HepG2 (cell line): ENCODE measurements around the gene SH2D2A. TPM values are rescaled to one million over a fixed set of nuclear protein-coding genes. Genes with fewer than 3 reads are reported as not detected.
A peak's percentile ranks its signal among the peaks of the same experiment; 100 is the strongest.

Experiments
- KAT8 ChIP-seq: IDR thresholded peaks from 2 replicates; pipeline ENCODE4 v1.6.1; 2016; ENCODE audit warnings: missing genetic modification reagents, missing compliant biosample characterization
- LCORL ChIP-seq, 2 experiments: fragments of 450-650 bp in 1 of 2; sonication (generic) in 1 of 2; formaldehyde crosslinking in 1 of 2; IDR thresholded peaks; 2 replicates each; pipeline versions ENCODE4 v1.5.0 to v1.6.1; 2017 to 2020; ENCODE audit warnings: antibody characterized with exemption in 1 of 2, missing genetic modification reagents in 1 of 2
- MEIS2 ChIP-seq: sonication (generic); formaldehyde crosslinking; IDR thresholded peaks from 2 replicates; pipeline ENCODE4 v1.9.0; 2021; ENCODE audit warnings: mild to moderate bottlenecking, missing genetic modification reagents
- NBN ChIP-seq: fragments of 450-650 bp; conservative IDR thresholded peaks from 2 replicates; pipeline ENCODE4 v1.6.1; 2017
- NCOA2 ChIP-seq: sonication (generic); formaldehyde crosslinking; IDR thresholded peaks from 2 replicates; pipeline ENCODE4 v1.8.0; 2022; ENCODE audit warnings: inconsistent platforms
- NFIB ChIP-seq: sonication (generic); formaldehyde crosslinking; IDR thresholded peaks from 2 replicates; pipeline ENCODE4 v1.9.0; 2021; ENCODE audit warnings: missing genetic modification reagents, mild to moderate bottlenecking, borderline replicate concordance
- NFKBIZ ChIP-seq: IDR thresholded peaks from 2 replicates; pipeline ENCODE4 v1.6.1; 2018; ENCODE audit warnings: missing genetic modification reagents, missing compliant biosample characterization
- PAWR ChIP-seq: sonication (generic); formaldehyde crosslinking; IDR thresholded peaks from 2 replicates; pipeline ENCODE4 v1.4.0; 2020; ENCODE audit warnings: missing genetic modification reagents, mild to moderate bottlenecking, borderline replicate concordance
- PHF5A ChIP-seq: IDR thresholded peaks from one replicate; pipeline ENCODE4 v1.6.1; 2018; ENCODE audit warnings: low read depth, missing genetic modification reagents; ENCODE audit not compliant: unreplicated experiment
- RFX3 ChIP-seq: IDR thresholded peaks from 2 replicates; pipeline ENCODE4 v1.6.1; 2016; ENCODE audit warnings: missing biosample characterization, missing genetic modification reagents
- RNF2 ChIP-seq: fragments of 450-650 bp; conservative IDR thresholded peaks from 2 replicates; pipeline ENCODE4 v1.6.1; 2016; ENCODE audit warnings: low read depth
- RORA ChIP-seq: sonication (generic); formaldehyde crosslinking; IDR thresholded peaks from 2 replicates; pipeline ENCODE4 v1.5.0; 2020; ENCODE audit warnings: mild to moderate bottlenecking, missing genetic modification reagents, moderate library complexity
- TBX2 ChIP-seq: sonication (generic); formaldehyde crosslinking; IDR thresholded peaks from 2 replicates; pipeline ENCODE4 v1.5.0; 2020; ENCODE audit warnings: missing genetic modification reagents, mild to moderate bottlenecking, borderline replicate concordance
- ZFP36L2 ChIP-seq: sonication (generic); formaldehyde crosslinking; IDR thresholded peaks from 2 replicates; pipeline ENCODE4 v1.4.0; 2020; ENCODE audit warnings: missing genetic modification reagents
- ZFP37 ChIP-seq: sonication (generic); formaldehyde crosslinking; IDR thresholded peaks from 2 replicates; pipeline ENCODE4 v1.4.0; 2020; ENCODE audit warnings: missing genetic modification reagents, borderline replicate concordance
- ZNF160 ChIP-seq: sonication (generic); formaldehyde crosslinking; IDR thresholded peaks from 2 replicates; pipeline ENCODE4 v1.8.0; 2022; ENCODE audit warnings: mild to moderate bottlenecking, inconsistent platforms, missing genetic modification reagents
- ZNF20 ChIP-seq: sonication (generic); formaldehyde crosslinking; IDR thresholded peaks from 2 replicates; pipeline ENCODE4 v1.4.0; 2020; ENCODE audit warnings: mild to moderate bottlenecking, moderate library complexity, missing genetic modification reagents
- ZNF367 ChIP-seq: sonication (generic); formaldehyde crosslinking; IDR thresholded peaks from 2 replicates; pipeline ENCODE4 v1.4.0; 2020; ENCODE audit warnings: missing genetic modification reagents, borderline replicate concordance
- ZNF556 ChIP-seq: sonication (generic); formaldehyde crosslinking; IDR thresholded peaks from 2 replicates; pipeline ENCODE4 v1.4.0; 2020; ENCODE audit warnings: mild to moderate bottlenecking, missing genetic modification reagents, borderline replicate concordance
- ZNF746 ChIP-seq: sonication (generic); formaldehyde crosslinking; IDR thresholded peaks from 2 replicates; pipeline ENCODE4 v1.8.0; 2022; ENCODE audit warnings: mild to moderate bottlenecking, missing genetic modification reagents
- ZZZ3 ChIP-seq: sonication (generic); formaldehyde crosslinking; IDR thresholded peaks from 2 replicates; pipeline ENCODE4 v1.4.0; 2020; ENCODE audit warnings: missing genetic modification reagents, mild to moderate bottlenecking, borderline replicate concordance
- polyA plus RNA-seq, 8 experiments: library from polyadenylated mRNA; depleted of rRNA in 3 of 8; stranded (reverse) in 7 of 8; unstranded in 1 of 8; fragments of >200 nt; fragmentation: Illumina TruSeq in 4 of 8; extraction: Trizol in 4 of 8; gene quantifications; 2 replicates each; pipeline versions ENCODE4 v1.2.1 to v1.2.3, GENCODE V29; 2011 to 2016; ENCODE audit warnings: low read depth in 4 of 8, missing spikeins in 1 of 8, mixed read lengths in 1 of 8; ENCODE audit not compliant: insufficient read depth in 1 of 8
- total RNA-seq, 5 experiments: library from RNA; depleted of rRNA; stranded (reverse); fragments of >200 nt; fragmentation: Illumina TruSeq; extraction: Trizol; gene quantifications; 2 replicates each; pipeline ENCODE4 v1.2.3, GENCODE V29; 2016; ENCODE audit warnings: low read depth in 1 of 5
- TF ChIP-seq, protein P1 (sequence below): sonication (generic); formaldehyde crosslinking; IDR thresholded peaks from 2 replicates; pipeline ENCODE4 v1.5.1; 2020; ENCODE audit warnings: missing genetic modification reagents, mild to moderate bottlenecking, borderline replicate concordance
- TF ChIP-seq, protein P2 (sequence below): sonication (generic); formaldehyde crosslinking; IDR thresholded peaks from 2 replicates; pipeline ENCODE4 v1.4.0; 2020; ENCODE audit warnings: mild to moderate bottlenecking, missing genetic modification reagents
- TF ChIP-seq, protein P3 (sequence below): sonication (generic); formaldehyde crosslinking; IDR thresholded peaks from 2 replicates; pipeline ENCODE4 v1.5.0; 2020; ENCODE audit warnings: missing genetic modification reagents, mild to moderate bottlenecking, borderline replicate concordance
- TF ChIP-seq, protein P4 (sequence below): sonication (generic); formaldehyde crosslinking; IDR thresholded peaks from 2 replicates; pipeline ENCODE4 v1.5.1; 2020; ENCODE audit warnings: mild to moderate bottlenecking, moderate library complexity, missing genetic modification reagents

The SH2D2A gene
- total and polyA plus RNA-seq, 2 of the 13 experiments (the other 11 are each of a cell fraction or from before 2014, with no cell fraction given), result 0.57 to 0.73 TPM

DNA sequence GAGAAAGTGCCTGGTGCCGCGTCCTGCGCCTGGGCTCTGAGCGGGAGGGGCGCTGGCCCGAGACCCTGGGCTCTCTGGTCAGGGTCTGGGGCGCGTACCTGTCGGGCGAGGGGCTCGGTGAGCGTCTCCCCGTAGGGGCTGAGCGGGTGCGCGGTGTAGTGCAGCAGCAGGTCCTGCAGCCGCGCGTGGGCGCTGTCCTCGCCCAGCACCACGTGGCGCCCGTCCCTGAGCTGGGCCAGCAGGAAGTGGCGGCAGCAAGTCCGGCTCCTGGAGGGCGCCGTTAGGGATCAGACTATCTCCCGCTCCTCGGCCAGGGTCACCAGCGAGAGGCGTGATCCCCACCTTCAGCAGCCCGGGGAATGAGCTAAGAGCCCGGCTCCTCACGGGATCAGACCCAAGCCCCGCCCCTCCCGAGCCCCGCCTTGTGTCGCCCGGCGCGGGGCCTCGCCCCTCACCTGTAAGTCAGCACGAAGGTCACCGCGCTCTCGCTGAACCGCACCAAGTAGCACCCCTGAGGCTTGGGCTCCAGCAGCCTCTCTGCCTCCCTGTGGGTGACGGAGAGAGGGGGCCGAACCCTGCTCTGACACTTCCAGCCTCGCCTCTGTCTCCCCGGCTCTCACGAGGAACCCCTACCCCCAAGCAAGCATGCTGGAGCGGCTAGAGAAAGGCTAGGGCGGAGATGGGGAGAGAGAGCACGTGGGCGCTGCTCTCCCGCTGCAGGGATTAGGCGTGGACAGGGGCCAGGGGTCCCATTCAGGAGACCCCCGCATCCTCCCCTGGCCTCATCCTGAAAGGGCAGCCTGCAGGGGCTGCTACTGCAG, 2.7 kb downstream of the SH2D2A start (continued):
- TF ChIP-seq, protein P1, sequence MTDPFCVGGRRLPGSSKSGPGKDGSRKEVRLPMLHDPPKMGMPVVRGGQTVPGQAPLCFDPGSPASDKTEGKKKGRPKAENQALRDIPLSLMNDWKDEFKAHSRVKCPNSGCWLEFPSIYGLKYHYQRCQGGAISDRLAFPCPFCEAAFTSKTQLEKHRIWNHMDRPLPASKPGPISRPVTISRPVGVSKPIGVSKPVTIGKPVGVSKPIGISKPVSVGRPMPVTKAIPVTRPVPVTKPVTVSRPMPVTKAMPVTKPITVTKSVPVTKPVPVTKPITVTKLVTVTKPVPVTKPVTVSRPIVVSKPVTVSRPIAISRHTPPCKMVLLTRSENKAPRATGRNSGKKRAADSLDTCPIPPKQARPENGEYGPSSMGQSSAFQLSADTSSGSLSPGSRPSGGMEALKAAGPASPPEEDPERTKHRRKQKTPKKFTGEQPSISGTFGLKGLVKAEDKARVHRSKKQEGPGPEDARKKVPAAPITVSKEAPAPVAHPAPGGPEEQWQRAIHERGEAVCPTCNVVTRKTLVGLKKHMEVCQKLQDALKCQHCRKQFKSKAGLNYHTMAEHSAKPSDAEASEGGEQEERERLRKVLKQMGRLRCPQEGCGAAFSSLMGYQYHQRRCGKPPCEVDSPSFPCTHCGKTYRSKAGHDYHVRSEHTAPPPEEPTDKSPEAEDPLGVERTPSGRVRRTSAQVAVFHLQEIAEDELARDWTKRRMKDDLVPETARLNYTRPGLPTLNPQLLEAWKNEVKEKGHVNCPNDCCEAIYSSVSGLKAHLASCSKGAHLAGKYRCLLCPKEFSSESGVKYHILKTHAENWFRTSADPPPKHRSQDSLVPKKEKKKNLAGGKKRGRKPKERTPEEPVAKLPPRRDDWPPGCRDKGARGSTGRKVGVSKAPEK (CRISPR knock-in tag), result no peak
- TF ChIP-seq KAT8 (CRISPR knock-in tag) (peak; percentile 83; the same call in 1 of the 2 replicates), ZNF746 (no peak), ZNF556 (peak; percentile 67; the same call in 1 of the 2 replicates), PAWR (CRISPR knock-in tag) (peak; percentile 95), ZNF160 (CRISPR knock-in tag) (0 out of 2 replicates have a peak, but pooled peaks have one; percentile 18), ZFP36L2 (CRISPR knock-in tag) (no peak), NFKBIZ (CRISPR knock-in tag) (no peak), NCOA2 (CRISPR knock-in tag) (no peak), MEIS2 (CRISPR knock-in tag) (peak; percentile 74; the same call in 1 of the 2 replicates), ZNF367 (CRISPR knock-in tag) (peak; percentile 46; the same call in 1 of the 2 replicates), ZFP37 (peak; percentile 62; the same call in 1 of the 2 replicates), RORA (CRISPR knock-in tag) (no peak), LCORL (IDR thresholded peaks at IDR 0.05) (no peak), LCORL (CRISPR knock-in tag; IDR thresholded peaks at IDR 0.05) (peak; percentile 69; the same call in 1 of the 2 replicates), RFX3 (CRISPR knock-in tag) (no peak), NFIB (no peak), RNF2 (peak; percentile 95), ZNF20 (CRISPR knock-in tag) (no peak), ZZZ3 (peak; percentile 56; the same call in 1 of the 2 replicates), NBN (no peak), TBX2 (CRISPR knock-in tag) (peak; percentile 91), PHF5A (CRISPR knock-in tag) (no peak)
- TF ChIP-seq, protein P2, sequence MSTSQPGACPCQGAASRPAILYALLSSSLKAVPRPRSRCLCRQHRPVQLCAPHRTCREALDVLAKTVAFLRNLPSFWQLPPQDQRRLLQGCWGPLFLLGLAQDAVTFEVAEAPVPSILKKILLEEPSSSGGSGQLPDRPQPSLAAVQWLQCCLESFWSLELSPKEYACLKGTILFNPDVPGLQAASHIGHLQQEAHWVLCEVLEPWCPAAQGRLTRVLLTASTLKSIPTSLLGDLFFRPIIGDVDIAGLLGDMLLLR (CRISPR knock-in tag), result peak; percentile 91
- TF ChIP-seq, protein P3, sequence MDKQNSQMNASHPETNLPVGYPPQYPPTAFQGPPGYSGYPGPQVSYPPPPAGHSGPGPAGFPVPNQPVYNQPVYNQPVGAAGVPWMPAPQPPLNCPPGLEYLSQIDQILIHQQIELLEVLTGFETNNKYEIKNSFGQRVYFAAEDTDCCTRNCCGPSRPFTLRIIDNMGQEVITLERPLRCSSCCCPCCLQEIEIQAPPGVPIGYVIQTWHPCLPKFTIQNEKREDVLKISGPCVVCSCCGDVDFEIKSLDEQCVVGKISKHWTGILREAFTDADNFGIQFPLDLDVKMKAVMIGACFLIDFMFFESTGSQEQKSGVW (CRISPR knock-in tag), result no peak
- TF ChIP-seq, protein P4, sequence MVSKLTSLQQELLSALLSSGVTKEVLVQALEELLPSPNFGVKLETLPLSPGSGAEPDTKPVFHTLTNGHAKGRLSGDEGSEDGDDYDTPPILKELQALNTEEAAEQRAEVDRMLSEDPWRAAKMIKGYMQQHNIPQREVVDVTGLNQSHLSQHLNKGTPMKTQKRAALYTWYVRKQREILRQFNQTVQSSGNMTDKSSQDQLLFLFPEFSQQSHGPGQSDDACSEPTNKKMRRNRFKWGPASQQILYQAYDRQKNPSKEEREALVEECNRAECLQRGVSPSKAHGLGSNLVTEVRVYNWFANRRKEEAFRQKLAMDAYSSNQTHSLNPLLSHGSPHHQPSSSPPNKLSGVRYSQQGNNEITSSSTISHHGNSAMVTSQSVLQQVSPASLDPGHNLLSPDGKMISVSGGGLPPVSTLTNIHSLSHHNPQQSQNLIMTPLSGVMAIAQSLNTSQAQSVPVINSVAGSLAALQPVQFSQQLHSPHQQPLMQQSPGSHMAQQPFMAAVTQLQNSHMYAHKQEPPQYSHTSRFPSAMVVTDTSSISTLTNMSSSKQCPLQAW (CRISPR knock-in tag), result peak; percentile 46; the same call in 1 of the 2 replicates
